ENCODE results near the gene POC1B. TPM values are rescaled to one million over a fixed set of nuclear protein-coding genes. Genes with fewer than 3 reads are reported as not detected.

The POC1B gene
- total RNA-seq, 4 donors from 2014 or later = 19.6 to 22.4 (median 20.0) TPM

DNA sequence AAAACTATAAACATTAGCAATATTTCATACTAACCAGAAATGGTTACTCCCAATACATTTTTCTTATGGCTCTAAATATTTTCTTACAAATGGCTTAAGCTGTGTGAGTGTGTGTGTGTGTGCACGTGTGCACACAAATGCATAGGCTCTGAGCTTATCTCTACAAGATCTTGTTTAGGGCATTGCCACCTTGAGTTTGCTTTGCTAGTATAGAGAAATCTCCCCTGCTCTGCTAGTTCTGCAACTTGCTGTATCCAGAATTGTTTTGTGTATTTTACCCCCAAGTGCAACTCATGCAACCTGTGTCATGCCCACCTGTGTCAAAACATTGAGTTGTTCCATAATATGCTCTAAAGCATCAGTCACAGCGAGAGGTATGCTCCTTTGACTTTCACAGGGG lies 101.0 kb downstream of the POC1B start:
- Histone ChIP-seq H3K36me3 (no peaks in the 10 kb centered on the region), H3K27me3 (no peaks in the 10 kb centered on the region), H3K4me1 (peaks cover 0 to 7% (median 0%) of the 10 kb centered on the region in 4 donors), H3K9me3 (no peaks in the 10 kb centered on the region), H3K4me3 (no peak overlapping the region), H3K27ac (replicated peaks in 1 of 4) (no peak overlapping the region)
- intact Hi-C loops (cut with DNase I) = no loop called here
- TF ChIP-seq EP300 (IDR thresholded peaks at IDR 0.05) (no peak), POLR2A (IDR thresholded peaks at IDR 0.05; ENCODE audit: low read depth) (no peak), POLR2AphosphoS5 (IDR thresholded peaks at IDR 0.05) (no peak)
- TF ChIP-seq, protein P1, sequence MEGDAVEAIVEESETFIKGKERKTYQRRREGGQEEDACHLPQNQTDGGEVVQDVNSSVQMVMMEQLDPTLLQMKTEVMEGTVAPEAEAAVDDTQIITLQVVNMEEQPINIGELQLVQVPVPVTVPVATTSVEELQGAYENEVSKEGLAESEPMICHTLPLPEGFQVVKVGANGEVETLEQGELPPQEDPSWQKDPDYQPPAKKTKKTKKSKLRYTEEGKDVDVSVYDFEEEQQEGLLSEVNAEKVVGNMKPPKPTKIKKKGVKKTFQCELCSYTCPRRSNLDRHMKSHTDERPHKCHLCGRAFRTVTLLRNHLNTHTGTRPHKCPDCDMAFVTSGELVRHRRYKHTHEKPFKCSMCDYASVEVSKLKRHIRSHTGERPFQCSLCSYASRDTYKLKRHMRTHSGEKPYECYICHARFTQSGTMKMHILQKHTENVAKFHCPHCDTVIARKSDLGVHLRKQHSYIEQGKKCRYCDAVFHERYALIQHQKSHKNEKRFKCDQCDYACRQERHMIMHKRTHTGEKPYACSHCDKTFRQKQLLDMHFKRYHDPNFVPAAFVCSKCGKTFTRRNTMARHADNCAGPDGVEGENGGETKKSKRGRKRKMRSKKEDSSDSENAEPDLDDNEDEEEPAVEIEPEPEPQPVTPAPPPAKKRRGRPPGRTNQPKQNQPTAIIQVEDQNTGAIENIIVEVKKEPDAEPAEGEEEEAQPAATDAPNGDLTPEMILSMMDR (IDR thresholded peaks at IDR 0.05) = no peak
- WGBS = 100% methylated on average over 2 of the region's 2 CpGs
- DNase-seq (ENCODE audit: extremely low spot score) = no peak

DNA sequence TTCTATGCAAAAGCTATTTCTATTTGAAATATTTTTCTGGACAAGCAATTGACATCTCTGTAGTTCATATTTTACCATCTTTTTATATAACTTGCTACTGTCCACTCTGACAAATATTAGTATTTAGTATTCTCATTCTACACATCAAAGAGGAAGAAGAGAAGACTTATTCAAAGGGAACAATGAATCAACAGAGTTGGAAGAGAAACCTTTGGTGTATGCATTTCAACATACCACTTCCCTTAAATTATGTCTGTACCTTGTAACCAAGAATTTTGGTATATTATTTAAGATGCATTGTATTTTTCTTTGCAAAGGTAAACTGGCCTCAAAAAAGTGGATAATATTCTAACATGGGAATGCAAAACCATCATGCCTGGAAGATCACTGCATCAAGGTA lies 101.5 kb downstream of the POC1B start:
- Histone ChIP-seq H3K36me3 (no peaks in the 10 kb centered on the region), H3K4me3 (no peak overlapping the region), H3K27me3 (no peaks in the 10 kb centered on the region), H3K9me3 (no peaks in the 10 kb centered on the region), H3K27ac (replicated peaks in 1 of 4) (no peak overlapping the region), H3K4me1 (peaks cover 0 to 7% (median 0%) of the 10 kb centered on the region in 4 donors)
- intact Hi-C loops (cut with DNase I) = no loop called here
- no peak for DNase-seq (ENCODE audit: extremely low spot score)
- TF ChIP-seq, protein P1 (IDR thresholded peaks at IDR 0.05) = no peak
- no peak for TF ChIP-seq POLR2AphosphoS5 (IDR thresholded peaks at IDR 0.05)
- no peak for TF ChIP-seq POLR2A (IDR thresholded peaks at IDR 0.05; ENCODE audit: low read depth)
- TF ChIP-seq EP300 (IDR thresholded peaks at IDR 0.05) = no peak

- no peak for TF ChIP-seq EP300 (IDR thresholded peaks at IDR 0.05)
- TF ChIP-seq POLR2A (IDR thresholded peaks at IDR 0.05; ENCODE audit: low read depth) = no peak
- no peak for TF ChIP-seq POLR2AphosphoS5 (IDR thresholded peaks at IDR 0.05)
- TF ChIP-seq, protein P1 (IDR thresholded peaks at IDR 0.05) = peak in 1 of 3 experiments; percentile 13
- DNase-seq (ENCODE audit: extremely low spot score) = peak; percentile 31
- Histone ChIP-seq H3K36me3 (no peaks in the 10 kb centered on the region), H3K4me1 (peaks cover 0 to 29% (median 23%) of the 10 kb centered on the region in 4 donors), H3K27me3 (no peaks in the 10 kb centered on the region), H3K9me3 (no peaks in the 10 kb centered on the region), H3K27ac (replicated peaks in 1 of 4) (no peak overlapping the region), H3K4me3 (no peak overlapping the region)
- intact Hi-C loops (cut with DNase I) = no loop called here
- WGBS = 86% methylated on average over 6 of the region's 6 CpGs
Measured at GRCh38 chr12:89421092-89421835, 104.6 kb downstream of the POC1B start.

DNA sequence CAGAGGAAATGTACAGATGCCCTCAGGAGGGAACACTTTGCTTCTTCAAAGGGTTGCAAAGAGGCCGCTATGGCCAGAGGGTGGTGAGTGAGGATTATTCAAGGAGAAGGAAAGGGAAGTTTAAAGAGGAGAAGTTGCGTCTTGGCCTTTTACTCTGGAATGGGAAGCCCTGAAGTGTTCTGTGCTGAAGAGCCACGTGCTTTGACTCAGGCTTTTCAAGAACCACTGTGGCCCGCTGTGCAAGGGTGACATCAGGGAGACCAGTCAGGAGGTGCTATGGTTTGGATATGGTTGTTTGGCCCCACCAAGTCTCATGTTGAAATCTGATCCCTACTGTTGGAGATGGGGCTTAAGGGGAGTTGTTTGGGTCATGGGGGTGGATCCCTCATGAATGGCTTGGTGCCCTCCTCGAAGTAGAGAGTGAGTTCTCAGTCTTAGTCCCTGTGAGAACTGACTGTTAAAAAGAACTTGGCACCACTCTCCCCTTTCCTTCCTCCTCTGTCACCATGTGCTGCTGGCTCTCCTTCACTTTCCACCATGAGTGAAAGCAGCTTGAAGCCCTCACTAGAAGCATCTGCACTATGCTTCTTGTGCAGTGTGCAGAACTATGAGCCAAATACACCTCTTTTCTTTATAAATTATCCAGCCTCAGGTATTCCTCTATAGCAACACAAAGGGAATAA lies 107.5 kb downstream of the POC1B start:
- no peaks in the 10 kb centered on the region for H3K36me3 ChIP-seq
- peak overlapping the region in 2 of 4 donors; percentile 56 to 68 for H3K27ac ChIP-seq (replicated peaks in 1 of 4)
- H3K4me3 ChIP-seq = no peak overlapping the region
- intact Hi-C loops (cut with DNase I) = no loop called here
- DNase-seq (ENCODE audit: extremely low spot score) = peak; percentile 50
- no peaks in the 10 kb centered on the region for H3K27me3 ChIP-seq
- peaks cover 0 to 32% (median 28%) of the 10 kb centered on the region in 4 donors for H3K4me1 ChIP-seq
- WGBS = 90% methylated on average over 5 of the region's 5 CpGs
- no peaks in the 10 kb centered on the region for H3K9me3 ChIP-seq
- TF ChIP-seq POLR2A (IDR thresholded peaks at IDR 0.05; ENCODE audit: low read depth) (no peak), POLR2AphosphoS5 (IDR thresholded peaks at IDR 0.05) (no peak)
- TF ChIP-seq, protein P1 (IDR thresholded peaks at IDR 0.05) = no peak

Data from esophagus muscularis mucosa (tissue), 4 donors.